MCF 10A (cell line): Measurements from ENCODE around the gene CAMK2N1. TPM values are rescaled to one million over a fixed set of nuclear protein-coding genes. Genes with fewer than 3 reads are reported as not detected.

Experiments used
- BruUV-seq: library from RNA; stranded (reverse); fragments of 400-500 nt; replicated peaks from 2 replicates; lab custom pipeline; 2021; lab: Mats Ljungman, UMichigan
- CTCF ChIA-PET: fragments of 300-600 bp; sonication (Branson Sonifier 250); formaldehyde crosslinking; extraction: SDS; loops from one replicate; lab custom pipeline; 2021; ENCODE audit warnings: antibody characterized with exemption, inconsistent platforms; lab: Yijun Ruan, JAX
- POLR2A ChIA-PET: fragments of 300-600, 350-650 bp; sonication (Branson Sonifier 250); formaldehyde crosslinking; extraction: SDS; loops from one replicate; lab custom pipeline; 2020; ENCODE audit warnings: antibody characterized with exemption, inconsistent platforms; lab: Yijun Ruan, JAX
- DNase-seq: peaks from one replicate; pipeline ENCODE4 v3.0.0-alpha.2; 2018; ENCODE audit not compliant: unreplicated experiment
- H3K27ac Mint-ChIP-seq: one replicate; pipeline ENCODE4 v1.8.0; 2022; ENCODE audit warnings: mild to moderate bottlenecking, low read depth, mixed read lengths; ENCODE audit not compliant: unreplicated experiment
- H3K27me3 Mint-ChIP-seq: one replicate; pipeline ENCODE4 v1.8.0; 2022; ENCODE audit warnings: mixed read lengths; ENCODE audit not compliant: insufficient read depth, unreplicated experiment
- H3K36me3 Mint-ChIP-seq: one replicate; pipeline ENCODE4 v1.8.0; 2022; ENCODE audit warnings: mild to moderate bottlenecking, moderate library complexity, mixed read lengths; ENCODE audit not compliant: insufficient read depth, unreplicated experiment
- H3K4me1 Mint-ChIP-seq: one replicate; pipeline ENCODE4 v1.8.0; 2022; ENCODE audit warnings: mixed read lengths; ENCODE audit not compliant: insufficient read depth, unreplicated experiment
- H3K4me3 Mint-ChIP-seq: one replicate; pipeline ENCODE4 v1.8.0; 2022; ENCODE audit warnings: mild to moderate bottlenecking, moderate library complexity, mixed read lengths; ENCODE audit not compliant: unreplicated experiment
- H3K9me3 Mint-ChIP-seq: one replicate; pipeline ENCODE4 v1.8.0; 2022; ENCODE audit warnings: mixed read lengths; ENCODE audit not compliant: unreplicated experiment
- CTCF ChIP-seq: fragments of 200-600 bp; IDR thresholded peaks from one replicate; pipeline ENCODE4 v1.8.0; 2022; ENCODE audit warnings: antibody characterized with exemption, mild to moderate bottlenecking; ENCODE audit not compliant: unreplicated experiment
- intact Hi-C: fragments of 100-400 bp; cut with micrococcal nuclease; formaldehyde crosslinking; loops from 2 replicates; pipeline ENCODE4 v1.14.1; 2022
- total RNA-seq: library from RNA; stranded (reverse); gene quantifications from 2 replicates; pipeline ENCODE4 v1.2.3, GENCODE V29; 2022

Gene CAMK2N1
- total RNA-seq, 1 experiment from 2014 or later, result 4.9 TPM

- no peaks in the 10 kb centered on the region for H3K27me3 Mint-ChIP-seq
- no peaks in the 10 kb centered on the region for H3K36me3 Mint-ChIP-seq
- H3K4me1 Mint-ChIP-seq, result peaks cover 27% of the 10 kb centered on the region
- DNase-seq, result no peak
- intact Hi-C loops, result no loop called here
- H3K27ac Mint-ChIP-seq, result peak overlapping the region; percentile 30
- ChIA-PET POLR2A (interaction anchor here (0.6 to 1.8 kb wide), 4 partner anchors 23 to 328 kb away, joined by 3 to 6 read pairs (median 4); partner anchors contain the start of genes MUL1 and PINK1), CTCF (interaction anchor here (0.6 to 1.7 kb wide), 7 partner anchors 8 to 723 kb away, joined by 3 to 11 read pairs (median 3); no protein-coding TSS in a partner anchor)
- TF ChIP-seq CTCF, result no peak
- peak overlapping the region; percentile 89 for H3K4me3 Mint-ChIP-seq
- no TSS peak for BruUV-seq
- H3K9me3 Mint-ChIP-seq, result no peaks in the 10 kb centered on the region
Observed at GRCh38 chr1:20484519-20485462, 1.2 kb downstream of the CAMK2N1 start.

- peak; percentile 33 for DNase-seq
- H3K36me3 Mint-ChIP-seq, result no peaks in the 10 kb centered on the region
- H3K4me3 Mint-ChIP-seq, result peak overlapping the region; percentile 89
- intact Hi-C loops, result no loop called here
- ChIA-PET POLR2A (interaction anchor here (0.5 to 1.4 kb wide), 5 partner anchors 16 to 327 kb away, joined by 3 to 6 read pairs (median 3); partner anchors contain the start of gene MUL1), CTCF (interaction anchor here (0.6 to 1.7 kb wide), 8 partner anchors 8 to 722 kb away, joined by 3 to 11 read pairs (median 4); no protein-coding TSS in a partner anchor)
- no peaks in the 10 kb centered on the region for H3K27me3 Mint-ChIP-seq
- BruUV-seq, result no TSS peak
- H3K4me1 Mint-ChIP-seq, result peaks cover 27% of the 10 kb centered on the region
- H3K9me3 Mint-ChIP-seq, result no peaks in the 10 kb centered on the region
- peak overlapping the region; percentile 30 for H3K27ac Mint-ChIP-seq
- no peak for TF ChIP-seq CTCF
Observed at GRCh38 chr1:20483833-20484518, 2.0 kb downstream of the CAMK2N1 start.

GRCh38 chr1:20483098-20483832, 2.7 kb downstream of the CAMK2N1 start:
- ChIA-PET CTCF (interaction anchor here (0.6 to 1.7 kb wide), 6 partner anchors 9 to 747 kb away, joined by 3 to 5 read pairs (median 4); no protein-coding TSS in a partner anchor), POLR2A (interaction anchor here (0.5 to 1.0 kb wide), 3 partner anchors 17 to 280 kb away, joined by 3 to 6 read pairs (median 4); no protein-coding TSS in a partner anchor)
- BruUV-seq, result no TSS peak
- peaks cover 27% of the 10 kb centered on the region for H3K4me1 Mint-ChIP-seq
- intact Hi-C loops, result no loop called here
- H3K4me3 Mint-ChIP-seq, result peak overlapping the region; percentile 89
- no peak for TF ChIP-seq CTCF
- no peaks in the 10 kb centered on the region for H3K36me3 Mint-ChIP-seq
- DNase-seq, result no peak
- H3K27me3 Mint-ChIP-seq, result no peaks in the 10 kb centered on the region
- H3K9me3 Mint-ChIP-seq, result no peaks in the 10 kb centered on the region
- no peak overlapping the region for H3K27ac Mint-ChIP-seq
